CD4-positive, alpha-beta T cell treated with Interleukin-4 for 4 hours (primary cell): ENCODE measurements around the gene RPS28.
A peak's percentile ranks its signal among the peaks of the same experiment; 100 is the strongest.
"Not testable (repeated sequence)": the region's sequence is repeated elsewhere in the genome, so short reads cannot be mapped to it uniquely, and the experiment has no call there.

ENCODE experiments used
- DNase-seq: peaks from one replicate; pipeline ENCODE4 v3.0.0-alpha.2; 2020

RPS28 gene

GRCh38 chr19:8343483-8343844 is 22.2 kb downstream of the RPS28 start:
- no peak for DNase-seq

- DNase-seq, result not testable (repeated sequence)
These were observed 28.5 kb downstream of the RPS28 start for GRCh38 chr19:8349629-8350372.

GRCh38 chr19:8352134-8352827 is 31.0 kb downstream of the RPS28 start:
- DNase-seq, result no peak

GRCh38 chr19:8352845-8353244 is 31.5 kb downstream of the RPS28 start:
- not testable (repeated sequence) for DNase-seq

DNA sequence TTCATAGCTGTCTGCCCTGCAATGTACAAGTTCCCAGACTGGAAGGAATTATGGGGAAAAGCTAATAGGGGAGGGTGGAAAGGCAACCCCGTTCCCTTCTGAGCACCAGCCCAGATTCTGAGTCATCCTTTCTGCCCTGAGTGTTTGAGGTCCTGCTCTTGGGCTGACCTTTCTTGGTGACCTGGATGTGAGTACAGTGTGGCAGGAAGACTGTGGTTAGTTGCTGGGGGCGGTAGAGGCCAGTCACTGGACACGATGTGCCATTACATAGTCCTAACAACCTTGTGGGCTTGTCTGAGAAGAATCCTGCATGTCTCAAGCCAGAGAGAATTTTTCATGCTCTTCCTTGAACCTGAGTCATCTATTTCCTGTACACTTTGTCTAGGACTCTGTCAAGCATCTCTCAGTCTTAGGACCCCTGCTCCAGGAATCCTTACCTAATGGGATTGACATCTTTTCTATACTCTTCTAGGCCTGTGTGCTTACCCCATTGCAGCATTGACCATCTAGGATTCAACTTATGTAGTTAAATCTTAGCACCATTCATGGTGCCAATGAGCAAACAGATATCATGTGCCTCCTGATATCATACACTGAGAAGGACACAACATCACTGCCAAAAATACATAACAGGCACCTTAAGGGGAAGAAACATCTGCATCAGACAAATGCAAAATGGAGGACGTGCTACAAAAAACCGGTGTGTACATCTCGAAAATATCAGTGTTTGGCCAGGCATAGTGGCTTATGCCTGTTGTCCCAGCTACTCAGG is 34.5 kb downstream of the RPS28 start:
- no peak for DNase-seq

DNA sequence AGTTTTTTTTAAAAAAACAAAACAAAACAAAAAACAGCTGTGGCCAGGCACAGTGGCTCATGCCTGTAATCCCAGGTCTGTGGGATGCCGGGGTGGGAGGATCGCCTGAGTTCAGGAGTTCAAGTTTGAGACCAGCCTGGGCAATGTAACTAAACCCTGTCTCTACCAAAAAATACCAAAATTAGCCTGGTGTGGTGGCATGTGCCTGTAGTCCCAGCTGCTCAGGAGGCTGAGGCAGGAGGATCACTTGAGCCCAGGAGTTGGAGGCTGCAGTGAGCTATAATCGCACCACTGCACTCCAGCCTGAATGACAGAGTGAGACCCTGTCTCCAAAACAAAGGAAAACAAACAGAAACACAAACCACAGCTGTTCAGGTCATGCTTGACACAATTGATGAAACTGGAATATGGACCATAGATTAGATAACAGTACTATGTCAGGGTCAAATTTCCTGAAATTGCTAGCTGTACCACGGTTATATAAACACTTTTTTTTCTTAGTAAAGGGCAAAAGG is 35.8 kb downstream of the RPS28 start:
- DNase-seq, result no peak

DNA sequence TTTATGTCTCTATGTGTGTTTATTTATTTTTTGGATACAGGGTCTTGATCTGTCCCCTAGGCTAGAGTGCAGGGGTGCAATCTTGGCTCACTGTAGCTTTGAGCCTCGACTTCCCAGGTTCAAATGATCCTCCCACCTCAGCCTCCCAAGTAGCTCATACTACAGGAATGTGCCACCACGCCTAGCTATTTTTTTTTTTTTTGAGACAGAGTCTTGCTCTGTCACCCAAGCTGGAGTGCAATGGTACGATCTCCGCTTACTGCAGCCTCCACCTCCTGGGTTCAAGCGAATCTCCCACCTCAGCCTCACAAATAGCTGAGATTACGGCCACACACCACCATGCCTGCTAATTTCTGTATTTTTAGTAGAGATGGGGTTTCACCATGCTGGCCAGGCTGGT is 37.7 kb downstream of the RPS28 start:
- DNase-seq, result no peak

DNA sequence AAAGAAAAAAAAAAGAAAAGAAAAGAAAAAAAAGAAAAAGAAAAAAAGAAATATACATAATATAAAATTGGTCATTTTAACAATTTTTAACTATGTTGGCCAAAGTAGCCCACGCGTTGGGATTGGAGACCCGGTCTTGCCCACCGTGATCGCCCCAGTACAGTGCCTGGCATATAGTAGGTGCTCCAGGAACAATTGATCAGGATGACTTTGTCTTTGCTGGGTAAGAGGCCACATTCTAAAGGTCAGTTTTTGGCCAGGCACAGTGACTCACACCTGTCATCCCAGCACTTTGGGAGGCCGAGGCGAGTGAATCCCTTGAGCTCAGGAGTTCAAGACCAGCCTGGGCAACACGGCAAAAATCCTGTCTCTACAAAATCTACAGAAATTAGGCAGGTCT is 38.9 kb downstream of the RPS28 start:
- no peak for DNase-seq

DNA sequence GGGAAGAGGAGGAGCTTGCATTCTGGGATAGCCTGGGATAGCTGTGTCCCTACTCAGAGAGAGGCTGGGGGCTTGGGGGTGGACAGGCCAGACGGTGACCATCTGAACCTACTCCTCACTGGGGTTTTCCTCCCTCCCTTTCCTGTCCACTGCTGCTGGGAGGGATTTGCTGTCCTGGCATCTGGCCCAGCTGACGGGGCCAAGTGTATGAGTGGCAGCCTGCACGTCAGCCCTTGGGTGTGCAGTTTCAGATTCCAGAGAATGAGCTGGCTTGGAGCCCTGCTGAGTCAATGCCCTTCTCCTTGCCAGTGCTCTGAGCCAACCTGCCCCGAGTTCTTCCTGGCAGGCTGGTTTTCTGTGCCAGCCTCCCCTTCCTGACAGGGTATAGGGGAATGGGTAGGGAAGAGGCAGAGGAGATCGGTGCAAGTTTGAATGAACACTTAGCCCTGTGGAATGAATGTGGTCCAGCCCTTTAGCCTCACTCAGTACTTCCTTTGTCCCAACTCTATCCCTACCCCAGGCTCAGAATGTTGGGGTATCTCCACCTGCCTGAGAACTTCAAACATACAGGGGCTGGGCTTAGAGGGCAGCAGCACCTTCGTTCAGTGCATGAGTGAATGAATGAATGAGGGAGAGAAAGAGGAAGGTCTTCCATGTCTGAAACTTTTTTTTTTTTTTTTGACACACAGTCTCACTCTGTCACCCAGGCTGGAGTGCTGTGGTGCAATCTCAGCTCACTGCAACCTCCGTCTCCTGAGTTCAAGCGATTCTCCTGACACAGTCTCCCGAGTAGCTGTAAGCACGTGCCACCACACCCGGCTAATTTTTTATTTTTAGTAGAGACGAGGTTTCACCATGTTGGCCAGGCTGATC is 40.9 kb downstream of the RPS28 start:
- no peak for DNase-seq

- DNase-seq, result peak; percentile 9
These were observed 42.8 kb downstream of the RPS28 start, which contains the start of gene ANGPTL4 for GRCh38 chr19:8363803-8364771. TSS of gene ANGPTL4 (plus strand) at chr19:8364155. CDS start at chr19:8364322, 167 bp downstream.

- no peak for DNase-seq
These were observed 44.9 kb downstream of the RPS28 start for GRCh38 chr19:8366121-8366581.

- no peak for DNase-seq
These were observed 45.6 kb downstream of the RPS28 start for GRCh38 chr19:8366961-8367326.

DNA sequence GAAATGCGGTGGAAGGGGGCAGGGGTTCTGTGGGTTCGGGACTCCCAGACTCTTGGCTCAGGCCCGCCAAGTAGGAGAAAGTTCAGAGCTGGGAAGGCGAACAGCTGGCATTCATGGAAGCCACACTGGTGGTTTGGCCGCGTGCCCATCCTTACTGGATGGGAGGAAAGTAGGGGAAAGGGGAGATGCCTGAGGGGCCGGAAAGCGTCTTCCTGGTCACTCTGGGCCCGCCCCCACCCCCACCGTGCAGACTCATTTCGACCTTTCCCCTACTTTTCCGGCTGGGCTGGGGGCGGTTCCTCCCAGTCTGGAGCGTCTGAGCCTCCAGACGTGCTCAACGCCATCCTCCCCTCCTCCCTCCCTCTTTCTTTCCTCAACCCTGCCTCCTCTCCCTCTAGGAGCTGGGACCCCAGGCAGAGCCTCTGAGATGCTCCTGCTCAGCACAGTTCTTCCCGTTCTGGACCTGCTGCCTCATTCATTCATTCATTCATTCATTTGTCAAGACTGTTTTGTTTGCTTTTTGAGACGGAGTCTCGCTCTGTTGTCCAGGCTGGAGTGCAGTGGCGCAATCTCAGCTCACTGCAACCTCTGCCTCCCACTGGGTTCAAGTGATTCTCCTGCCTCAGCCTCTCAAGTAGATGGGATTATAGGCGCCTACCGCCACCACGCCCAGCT is 46.2 kb downstream of the RPS28 start:
- no peak for DNase-seq

DNA sequence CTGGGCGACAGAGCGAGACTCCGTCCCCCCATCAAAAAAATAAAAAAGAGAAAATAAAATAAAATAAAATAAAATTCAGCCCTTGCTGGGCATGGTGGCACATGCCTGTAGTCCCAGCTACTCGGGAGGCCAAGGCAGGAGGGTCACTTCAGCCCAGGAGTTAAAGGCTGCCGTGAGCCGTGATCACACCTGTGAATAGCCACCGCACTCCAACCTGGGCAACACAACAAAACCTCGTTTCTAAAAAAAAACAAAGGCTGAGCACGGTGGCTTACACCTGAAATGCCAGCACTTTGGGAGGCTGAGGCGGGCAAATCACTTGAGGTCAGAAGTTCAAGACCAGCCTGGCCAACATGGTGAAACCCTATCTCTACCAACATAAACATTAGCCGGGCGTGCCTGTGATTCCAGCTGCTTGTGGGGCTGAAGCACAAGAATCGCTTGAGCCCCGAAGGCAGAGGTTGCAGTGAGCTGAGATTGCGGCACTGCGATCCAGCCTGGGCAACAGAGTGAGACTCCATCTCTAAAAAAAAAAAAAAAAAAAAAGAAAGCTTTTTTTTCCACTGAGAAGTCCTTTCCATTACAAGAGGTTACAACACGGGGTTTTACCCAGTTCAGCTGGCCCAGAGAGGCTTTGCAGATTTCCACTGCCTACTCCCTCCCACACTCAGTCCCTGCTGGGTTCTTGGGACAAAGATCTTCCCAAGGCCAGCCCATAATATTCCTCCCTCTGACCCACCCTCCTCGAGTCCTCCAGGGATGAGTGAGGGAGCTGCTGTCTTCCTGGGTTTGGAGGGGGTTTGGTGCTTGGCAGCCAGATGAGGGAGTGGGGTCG is 49.1 kb downstream of the RPS28 start:
- DNase-seq, result no peak

DNA sequence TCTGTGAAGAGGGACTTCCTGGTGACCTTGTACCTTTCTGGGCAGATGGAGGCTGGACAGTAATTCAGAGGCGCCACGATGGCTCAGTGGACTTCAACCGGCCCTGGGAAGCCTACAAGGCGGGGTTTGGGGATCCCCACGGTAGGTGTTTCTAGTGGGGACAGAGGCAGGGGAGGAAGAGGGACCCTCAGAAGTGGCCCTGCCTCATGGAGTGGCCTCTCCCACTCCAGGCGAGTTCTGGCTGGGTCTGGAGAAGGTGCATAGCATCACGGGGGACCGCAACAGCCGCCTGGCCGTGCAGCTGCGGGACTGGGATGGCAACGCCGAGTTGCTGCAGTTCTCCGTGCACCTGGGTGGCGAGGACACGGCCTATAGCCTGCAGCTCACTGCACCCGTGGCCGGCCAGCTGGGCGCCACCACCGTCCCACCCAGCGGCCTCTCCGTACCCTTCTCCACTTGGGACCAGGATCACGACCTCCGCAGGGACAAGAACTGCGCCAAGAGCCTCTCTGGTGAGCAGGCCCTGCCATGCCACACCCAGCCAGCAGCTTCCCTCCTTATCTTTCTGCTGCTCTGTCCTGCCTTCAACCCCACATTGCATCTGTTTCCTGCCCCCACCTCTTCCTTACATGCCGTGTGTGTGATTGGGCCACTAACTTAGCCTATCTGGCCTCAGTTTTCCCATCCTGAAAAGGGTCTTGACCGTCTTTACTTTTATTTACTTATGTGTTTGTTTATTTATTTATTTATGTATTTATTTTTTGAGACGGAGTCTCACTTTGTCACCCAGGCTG is 49.9 kb downstream of the RPS28 start:
- DNase-seq, result no peak
